Testis (tissue), 3 donors: ENCODE results near the gene KANK2. TPM values are rescaled to one million over a fixed set of nuclear protein-coding genes. Genes with fewer than 3 reads are reported as not detected.

Experiments used
- DNase-seq: peaks from one replicate; pipeline ENCODE4 v3.0.0-alpha.2; 2019
- H3K27ac ChIP-seq, 2 donors: fragments of 200-600 bp; sonication (generic); one replicate each; pipeline ENCODE4 v1.5.1; 2019
- H3K27me3 ChIP-seq: fragments of 200-600 bp; sonication (generic); one replicate; pipeline ENCODE4 v1.5.1; 2019
- H3K36me3 ChIP-seq: fragments of 200-600 bp; sonication (generic); one replicate; pipeline ENCODE4 v1.5.1; 2017; ENCODE audit warnings: low read depth; ENCODE audit errors: missing control alignments
- H3K4me1 ChIP-seq: fragments of 200-600 bp; sonication (generic); one replicate; pipeline ENCODE4 v1.5.1; 2019
- H3K4me3 ChIP-seq, 2 donors: fragments of 200-600 bp; sonication (generic); one replicate each; pipeline ENCODE4 v1.5.1; 2017 to 2019
- H3K9me3 ChIP-seq: fragments of 200-600 bp; sonication (generic); one replicate; pipeline ENCODE4 v1.5.1; 2017
- CTCF ChIP-seq, 3 experiments: fragments of 450-650 bp in 2 of 3; fragments of 200-600 bp in 1 of 3; sonication (generic) in 1 of 3; IDR thresholded peaks; one replicate each; pipeline ENCODE4 v1.5.1; 2016 to 2019; ENCODE audit warnings: antibody characterized with exemption in 3 of 3, mild to moderate bottlenecking in 2 of 3, moderate library complexity in 1 of 3
- POLR2A ChIP-seq: fragments of 450-650 bp; IDR thresholded peaks from one replicate; pipeline ENCODE4 v1.6.1; 2017; ENCODE audit warnings: antibody characterized with exemption, mild to moderate bottlenecking, moderate library complexity
- WGBS, 2 donors: methylation state at CpG; one replicate each; pipeline ENCODE4 v1.1.5; 2018; 5-methylcytosine and 5-hydroxymethylcytosine counted together
- intact Hi-C: fragments of 100-400 bp; cut with DNase I; formaldehyde crosslinking; loops from one replicate; pipeline ENCODE4 v1.15.1; 2023; ENCODE audit warnings: low total_unique reads
- polyA plus RNA-seq: library from polyadenylated mRNA; stranded (reverse); fragments of 350-450 nt; fragmentation: Illumina TruSeq; extraction: RNeasy Lipid Tissue Mini Kit (QIAGEN cat#74804); gene quantifications from one replicate; pipeline ENCODE4 v1.2.3, GENCODE V29; 2014; ENCODE audit warnings: low read depth, low replicate concordance; ENCODE audit not compliant: insufficient read depth
- total RNA-seq, 2 donors: library from RNA; depleted of rRNA; stranded (reverse); fragments of >200 nt; gene quantifications; one replicate each; pipeline ENCODE4 v1.2.3, GENCODE V29; 2016

The KANK2 gene
- total and polyA plus RNA-seq, 3 donors from 2014 or later, result 77.7 to 161 (median 98.9) TPM

- H3K36me3 ChIP-seq, result no peaks in the 10 kb centered on the region
- intact Hi-C loops, result no loop called here
- no peaks in the 10 kb centered on the region for H3K9me3 ChIP-seq
- DNase-seq, result no peak
- WGBS, 2 donors, result 75 to 89% methylated on average over 21 to 38 of the region's 38 CpGs
- H3K27ac ChIP-seq, result no peak overlapping the region
- H3K27me3 ChIP-seq, result no peaks in the 10 kb centered on the region
- peaks cover 6% of the 10 kb centered on the region for H3K4me1 ChIP-seq
- no peak overlapping the region for H3K4me3 ChIP-seq
- TF ChIP-seq POLR2A (no peak), CTCF (IDR thresholded peaks at IDR 0.05) (no peak)
Observed at GRCh38 chr19:11208561-11209471, 11.5 kb upstream of the KANK2 start.

GRCh38 chr19:11205939-11206570 is 8.7 kb upstream of the KANK2 start:
- peaks cover 20% of the 10 kb centered on the region for H3K4me1 ChIP-seq
- intact Hi-C loops, result no loop called here
- no peak for DNase-seq
- no peak overlapping the region for H3K27ac ChIP-seq
- H3K36me3 ChIP-seq, result no peaks in the 10 kb centered on the region
- no peaks in the 10 kb centered on the region for H3K27me3 ChIP-seq
- 82 to 86% methylated on average over 9 of the region's 9 CpGs for whole genome bisulfite sequencing, 2 donors
- H3K4me3 ChIP-seq, result no peak overlapping the region
- TF ChIP-seq CTCF (IDR thresholded peaks at IDR 0.05) (no peak), POLR2A (no peak)
- H3K9me3 ChIP-seq, result no peaks in the 10 kb centered on the region

GRCh38 chr19:11204943-11205349 is 7.6 kb upstream of the KANK2 start:
- Histone ChIP-seq H3K27me3 (no peaks in the 10 kb centered on the region), H3K36me3 (no peaks in the 10 kb centered on the region), H3K27ac (peak overlapping the region; percentile 85 to 86), H3K9me3 (no peaks in the 10 kb centered on the region), H3K4me3 (no peak overlapping the region), H3K4me1 (peaks cover 20% of the 10 kb centered on the region)
- intact Hi-C loops, result loop anchor here (5.0 kb wide), 1 partner anchor 168 kb away; no protein-coding TSS in a partner anchor
- DNase-seq, result no peak
- WGBS, 2 donors, result 51 to 55% methylated on average over 5 of the region's 5 CpGs
- TF ChIP-seq CTCF (IDR thresholded peaks at IDR 0.05) (no peak), POLR2A (no peak)

GRCh38 chr19:11204076-11204602 is 6.8 kb upstream of the KANK2 start:
- 78 to 80% methylated on average over 8 to 9 of the region's 9 CpGs for WGBS, 2 donors
- H3K9me3 ChIP-seq, result no peaks in the 10 kb centered on the region
- no peaks in the 10 kb centered on the region for H3K36me3 ChIP-seq
- H3K4me1 ChIP-seq, result peaks cover 20% of the 10 kb centered on the region
- H3K27ac ChIP-seq, result peak overlapping the region; percentile 85 to 86
- DNase-seq, result no peak
- no peak overlapping the region for H3K4me3 ChIP-seq
- TF ChIP-seq POLR2A (no peak), CTCF (IDR thresholded peaks at IDR 0.05) (no peak)
- intact Hi-C loops, result loop anchor here (5.0 kb wide), 1 partner anchor 167 kb away; no protein-coding TSS in a partner anchor
- H3K27me3 ChIP-seq, result no peaks in the 10 kb centered on the region
